OCI-LY1 (cell line): Measurements from ENCODE around the gene RBM47.

Source experiments
- CTCF ChIP-seq: fragments of 200-600 bp; sonication (generic), shearing (Covaris generic); IDR thresholded peaks from 2 replicates; pipeline ENCODE4 v1.5.1; 2017; ENCODE audit warnings: mild to moderate bottlenecking, antibody characterized with exemption, low read length, moderate library complexity, mixed read lengths
- EZH2 ChIP-seq: fragments of 200-600 bp; sonication (generic), shearing (Covaris generic); IDR thresholded peaks from 2 replicates; pipeline ENCODE4 v1.8.0; 2017; ENCODE audit warnings: borderline replicate concordance, mixed run types, mild to moderate bottlenecking, antibody characterized with exemption, low read length, moderate library complexity, mixed read lengths

GRCh38 chr4:40614031-40614430, 15.6 kb downstream of the RBM47 start:
- TF ChIP-seq CTCF = no peak
- no peak for TF ChIP-seq EZH2
